Smooth muscle cell (in vitro differentiated cells): Measurements from ENCODE around the gene ARHGAP22. TPM values are rescaled to one million over a fixed set of nuclear protein-coding genes. Genes with fewer than 3 reads are reported as not detected.

ENCODE experiments used
- DNase-seq: peaks from one replicate; lab custom pipeline; 2025; ENCODE audit not compliant: unreplicated experiment; lab: John Stamatoyannopoulos, UW
- H2AFZ ChIP-seq: fragments of 200-600 bp; sonication (generic); 2 replicates; pipeline ENCODE4 v1.6.0; 2016; ENCODE audit warnings: antibody characterized with exemption, low read depth, mild to moderate bottlenecking
- H3F3A ChIP-seq: fragments of 200-600 bp; sonication (generic); 2 replicates; pipeline ENCODE4 v1.6.0; 2017; ENCODE audit warnings: antibody characterized with exemption, low read depth
- H3K27ac ChIP-seq: fragments of 200-600 bp; sonication (generic); 2 replicates; pipeline ENCODE4 v1.5.1; 2016; ENCODE audit warnings: low read depth, mild to moderate bottlenecking
- H3K27me3 ChIP-seq: fragments of 200-600 bp; sonication (generic); 2 replicates; pipeline ENCODE4 v1.6.1; 2016; ENCODE audit warnings: low read depth, mild to moderate bottlenecking
- H3K36me3 ChIP-seq: fragments of 200-600 bp; sonication (generic); 2 replicates; pipeline ENCODE4 v1.5.1; 2016; ENCODE audit warnings: low read depth
- H3K4me1 ChIP-seq: fragments of 200-600 bp; sonication (generic); 2 replicates; pipeline ENCODE4 v1.5.1; 2016; ENCODE audit warnings: low read depth
- H3K4me2 ChIP-seq: fragments of 200-600 bp; sonication (generic); 2 replicates; pipeline ENCODE4 v1.6.0; 2016; ENCODE audit warnings: mild to moderate bottlenecking
- H3K4me3 ChIP-seq: fragments of 200-600 bp; sonication (generic); 2 replicates; pipeline ENCODE4 v1.5.1; 2016; ENCODE audit warnings: mild to moderate bottlenecking
- H3K79me2 ChIP-seq: fragments of 200-600 bp; sonication (generic); 2 replicates; pipeline ENCODE4 v1.6.0; 2016; ENCODE audit warnings: low read depth, mild to moderate bottlenecking
- H3K9ac ChIP-seq: fragments of 200-600 bp; sonication (generic); 2 replicates; pipeline ENCODE4 v1.6.0; 2016; ENCODE audit warnings: low read depth
- H3K9me3 ChIP-seq: fragments of 200-600 bp; sonication (generic); replicated peaks from 2 replicates; pipeline ENCODE4 v1.5.1; 2016; ENCODE audit warnings: low read depth
- H4K20me1 ChIP-seq: fragments of 200-600 bp; sonication (generic); 2 replicates; pipeline ENCODE4 v1.6.0; 2016; ENCODE audit warnings: low read depth
- CTCF ChIP-seq: fragments of 200-600 bp; sonication (generic); IDR thresholded peaks from 2 replicates; pipeline ENCODE4 v1.5.1; 2017; ENCODE audit warnings: borderline replicate concordance, mild to moderate bottlenecking, antibody characterized with exemption; ENCODE audit not compliant: insufficient read depth, poor library complexity, severe bottlenecking
- WGBS: methylation state at CpG from one replicate; pipeline ENCODE4 v1.1.7; 2016; ENCODE audit warnings: low lambda C conversion rate; 5-methylcytosine and 5-hydroxymethylcytosine counted together
- polyA plus RNA-seq: library from polyadenylated mRNA; unstranded; fragments of >200 nt; fragmentation: Nextera tagmentation; extraction: Ambion mirVana; gene quantifications from 2 replicates; pipeline ENCODE4 v1.2.1, GENCODE V29; 2016
- total RNA-seq: library from RNA; depleted of rRNA; stranded (reverse); fragments of >200 nt; gene quantifications from 2 replicates; pipeline ENCODE4 v1.2.3, GENCODE V29; 2014

ARHGAP22 gene
- total and polyA plus RNA-seq, 2 experiments from 2014 or later: 1.8 to 8.8 TPM

GRCh38 chr10:48640326-48640725 is 35.5 kb upstream of the ARHGAP22 start:
- no peaks in the 10 kb centered on the region for H3K79me2 ChIP-seq
- H3K27ac ChIP-seq: no peak overlapping the region
- no peak overlapping the region for H3K9ac ChIP-seq
- no peak overlapping the region for H2AFZ ChIP-seq
- DNase-seq: no peak
- H3F3A ChIP-seq: no peaks in the 10 kb centered on the region
- no peaks in the 10 kb centered on the region for H4K20me1 ChIP-seq
- no peaks in the 10 kb centered on the region for H3K36me3 ChIP-seq
- no peak overlapping the region for H3K4me2 ChIP-seq
- H3K9me3 ChIP-seq: no peaks in the 10 kb centered on the region
- no peaks in the 10 kb centered on the region for H3K4me1 ChIP-seq
- no peak for TF ChIP-seq CTCF
- no peak overlapping the region for H3K4me3 ChIP-seq
- no peaks in the 10 kb centered on the region for H3K27me3 ChIP-seq
- WGBS: 77% methylated on average over 1 of the region's 1 CpG

GRCh38 chr10:48639632-48640031 is 34.8 kb upstream of the ARHGAP22 start:
- H3K4me1 ChIP-seq: no peaks in the 10 kb centered on the region
- H3K4me3 ChIP-seq: no peak overlapping the region
- 67% methylated on average over 1 of the region's 1 CpG for WGBS
- H2AFZ ChIP-seq: no peak overlapping the region
- no peaks in the 10 kb centered on the region for H3F3A ChIP-seq
- H3K36me3 ChIP-seq: no peaks in the 10 kb centered on the region
- TF ChIP-seq CTCF: no peak
- H3K4me2 ChIP-seq: no peak overlapping the region
- no peak for DNase-seq
- no peaks in the 10 kb centered on the region for H4K20me1 ChIP-seq
- no peak overlapping the region for H3K9ac ChIP-seq
- H3K27me3 ChIP-seq: no peaks in the 10 kb centered on the region
- no peaks in the 10 kb centered on the region for H3K9me3 ChIP-seq
- H3K27ac ChIP-seq: no peak overlapping the region
- no peaks in the 10 kb centered on the region for H3K79me2 ChIP-seq

- no peaks in the 10 kb centered on the region for H3K27me3 ChIP-seq
- no peaks in the 10 kb centered on the region for H3K4me1 ChIP-seq
- no peaks in the 10 kb centered on the region for H4K20me1 ChIP-seq
- H3K4me3 ChIP-seq: no peak overlapping the region
- no peaks in the 10 kb centered on the region for H3F3A ChIP-seq
- no peak for DNase-seq
- no peak overlapping the region for H3K27ac ChIP-seq
- H3K4me2 ChIP-seq: no peak overlapping the region
- WGBS: 90% methylated on average over 4 of the region's 4 CpGs
- no peak for TF ChIP-seq CTCF
- no peaks in the 10 kb centered on the region for H3K79me2 ChIP-seq
- H3K9ac ChIP-seq: no peak overlapping the region
- H3K36me3 ChIP-seq: no peaks in the 10 kb centered on the region
- no peak overlapping the region for H2AFZ ChIP-seq
- no peaks in the 10 kb centered on the region for H3K9me3 ChIP-seq
Observed at GRCh38 chr10:48638739-48639527, 34.1 kb upstream of the ARHGAP22 start.

GRCh38 chr10:48638158-48638557 is 33.3 kb upstream of the ARHGAP22 start:
- Histone ChIP-seq H2AFZ (no peak overlapping the region), H3K4me2 (no peak overlapping the region), H3F3A (no peaks in the 10 kb centered on the region), H3K27ac (no peak overlapping the region), H3K36me3 (no peaks in the 10 kb centered on the region), H3K4me3 (no peak overlapping the region), H3K9me3 (no peaks in the 10 kb centered on the region), H3K4me1 (no peaks in the 10 kb centered on the region), H3K27me3 (no peaks in the 10 kb centered on the region), H3K79me2 (no peaks in the 10 kb centered on the region), H3K9ac (no peak overlapping the region), H4K20me1 (no peaks in the 10 kb centered on the region)
- 90% methylated on average over 4 of the region's 4 CpGs for WGBS
- TF ChIP-seq CTCF: no peak
- no peak for DNase-seq
